GM19099 (cell line): ENCODE results near the gene MBLAC1.

Experiments used
- POLR2A ChIP-seq: IDR thresholded peaks from 3 replicates; pipeline ENCODE4 v1.6.1; 2011; ENCODE audit warnings: low read depth; ENCODE audit not compliant: insufficient read length; ENCODE audit errors: extremely low read depth

The MBLAC1 gene

GRCh38 chr7:100090527-100091410 is 36.0 kb upstream of the MBLAC1 start:
- TF ChIP-seq POLR2A: no peak

GRCh38 chr7:100091411-100092181 is 35.2 kb upstream of the MBLAC1 start:
- TF ChIP-seq POLR2A: peak; percentile 37

- TF ChIP-seq POLR2A: peak; percentile 7
These were observed 33.7 kb upstream of the MBLAC1 start for GRCh38 chr7:100093054-100093453.

GRCh38 chr7:100093498-100093897 is 33.3 kb upstream of the MBLAC1 start:
- peak; percentile 11 for TF ChIP-seq POLR2A

- no peak for TF ChIP-seq POLR2A
These were observed 32.8 kb upstream of the MBLAC1 start for GRCh38 chr7:100093925-100094486.

- no peak for TF ChIP-seq POLR2A
These were observed 31.5 kb upstream of the MBLAC1 start for GRCh38 chr7:100095289-100095688.

- TF ChIP-seq POLR2A: no peak
These were observed 31.1 kb upstream of the MBLAC1 start for GRCh38 chr7:100095704-100096103.

- TF ChIP-seq POLR2A: peak; percentile 12
These were observed 27.9 kb upstream of the MBLAC1 start for GRCh38 chr7:100098913-100099312.

- no peak for TF ChIP-seq POLR2A
These were observed 27.3 kb upstream of the MBLAC1 start for GRCh38 chr7:100099452-100099851.

GRCh38 chr7:100100420-100101015 is 26.2 kb upstream of the MBLAC1 start:
- no peak for TF ChIP-seq POLR2A

- peak; percentile 84 for TF ChIP-seq POLR2A
These were observed 25.5 kb upstream of the MBLAC1 start, which contains the start of the genes AP4M1 and MCM7 for GRCh38 chr7:100101016-100101862. TSS of gene AP4M1 (plus strand) at chr7:100101643. CDS start at chr7:100101715, 72 bp downstream. TSS of gene MCM7 (minus strand) at chr7:100101397. CDS start at chr7:100101294, 103 bp downstream.

- TF ChIP-seq POLR2A: no peak
These were observed 23.6 kb upstream of the MBLAC1 start for GRCh38 chr7:100102950-100103840.

- TF ChIP-seq POLR2A: no peak
These were observed 21.2 kb upstream of the MBLAC1 start for GRCh38 chr7:100105534-100105933.
